IMR-90 (cell line): ENCODE measurements around the gene GNG12. TPM values are rescaled to one million over a fixed set of nuclear protein-coding genes. Genes with fewer than 3 reads are reported as not detected.
"Not testable (repeated sequence)": the region's sequence is repeated elsewhere in the genome, so short reads cannot be mapped to it uniquely, and the experiment has no call there.

Experiments
- ATAC-seq: fragments of 200-7000 bp; cut with Tn5 transposase; 2 replicates; pipeline ENCODE4 v1.9.1; 2020; ENCODE audit warnings: low read depth, mild to moderate bottlenecking, moderate library complexity
- BruUV-seq: library from RNA; stranded (reverse); fragments of 400-500 nt; replicated peaks from 2 replicates; lab custom pipeline; 2021; lab: Mats Ljungman, UMichigan
- CTCF ChIA-PET: fragments of 300-600 bp; formaldehyde crosslinking; extraction: SDS; loops from one replicate; lab custom pipeline; 2021; ENCODE audit warnings: antibody characterized with exemption; lab: Yijun Ruan, JAX
- POLR2A ChIA-PET: fragments of 300-600 bp; sonication (Branson Sonifier 250); formaldehyde crosslinking; loops from one replicate; lab custom pipeline; 2022; ENCODE audit warnings: antibody characterized with exemption; ENCODE audit not compliant: unreplicated experiment; lab: Charles Lee
- DNase-seq: peaks from one replicate; pipeline ENCODE4 v3.0.0; 2013
- H2AFZ ChIP-seq: replicated peaks from 2 replicates; pipeline ENCODE3; 2013; ENCODE audit warnings: low read length, mild to moderate bottlenecking; ENCODE audit not compliant: poor library complexity
- H2AK5ac ChIP-seq: 2 replicates; pipeline ENCODE4 v1.6.1; 2013; ENCODE audit warnings: low read depth, low read length, inconsistent platforms
- H2AK9ac ChIP-seq: replicated peaks from 2 replicates; pipeline ENCODE3; 2013; ENCODE audit warnings: mild to moderate bottlenecking, low read depth, low read length, moderate library complexity; ENCODE audit not compliant: poor library complexity
- H2BK120ac ChIP-seq: 2 replicates; pipeline ENCODE4 v1.6.1; 2013; ENCODE audit warnings: low read depth, low read length, inconsistent platforms
- H2BK15ac ChIP-seq: 3 replicates; pipeline ENCODE4 v1.6.1; 2013; ENCODE audit warnings: low read depth, low read length, inconsistent platforms
- H2BK20ac ChIP-seq: 2 replicates; pipeline ENCODE4 v1.6.1; 2013; ENCODE audit warnings: low read depth, mild to moderate bottlenecking, inconsistent platforms, low read length, moderate library complexity
- H2BK5ac ChIP-seq: 2 replicates; pipeline ENCODE4 v1.6.1; 2013; ENCODE audit warnings: mild to moderate bottlenecking, low read depth, low read length, inconsistent platforms; ENCODE audit not compliant: poor library complexity, severe bottlenecking
- H3K14ac ChIP-seq: replicated peaks from 2 replicates; pipeline ENCODE4 v1.6.1; 2013; ENCODE audit warnings: low read depth, low read length, inconsistent platforms
- H3K18ac ChIP-seq: 2 replicates; pipeline ENCODE4 v1.6.1; 2013; ENCODE audit warnings: low read depth, low read length, control low read depth
- H3K23ac ChIP-seq: 2 replicates; pipeline ENCODE4 v1.6.1; 2013; ENCODE audit warnings: low read depth, low read length, inconsistent platforms
- H3K27ac ChIP-seq: 2 replicates; pipeline ENCODE4 v1.5.1; 2013; ENCODE audit warnings: mild to moderate bottlenecking, control low read depth, low read length; ENCODE audit not compliant: insufficient read depth
- H3K27me3 ChIP-seq: 2 replicates; pipeline ENCODE4 v1.6.1; 2013; ENCODE audit warnings: low read length; ENCODE audit not compliant: control insufficient read depth, insufficient read depth
- H3K36me3 ChIP-seq: 2 replicates; pipeline ENCODE4 v1.6.1; 2013; ENCODE audit warnings: low read length, mixed read lengths; ENCODE audit not compliant: control insufficient read depth, insufficient read depth
- H3K4ac ChIP-seq: 2 replicates; pipeline ENCODE4 v1.6.1; 2013; ENCODE audit warnings: low read depth, low read length, inconsistent platforms
- H3K4me1 ChIP-seq: 2 replicates; pipeline ENCODE4 v1.6.1; 2013; ENCODE audit warnings: low read length, mixed read lengths; ENCODE audit not compliant: control insufficient read depth, insufficient read depth
- H3K4me2 ChIP-seq: 2 replicates; pipeline ENCODE4 v1.6.1; 2013; ENCODE audit warnings: low read depth, mild to moderate bottlenecking, control low read depth, low read length, moderate library complexity
- H3K4me3 ChIP-seq: 2 replicates; pipeline ENCODE4 v1.5.1; 2013; ENCODE audit warnings: low read depth, mild to moderate bottlenecking, control low read depth, low read length, moderate library complexity; ENCODE audit not compliant: insufficient read depth
- H3K56ac ChIP-seq: 2 replicates; pipeline ENCODE4 v1.6.1; 2013; ENCODE audit warnings: low read length, inconsistent platforms; ENCODE audit not compliant: insufficient read depth; ENCODE audit errors: extremely low read depth
- H3K79me1 ChIP-seq, 2 experiments: 2 replicates each; pipeline ENCODE4 v1.6.1; 2013; ENCODE audit warnings: low read length in 2 of 2, inconsistent platforms in 1 of 2, low read depth in 1 of 2
- H3K9ac ChIP-seq: 2 replicates; pipeline ENCODE4 v1.6.1; 2013; ENCODE audit warnings: low read depth, low read length, control low read depth
- H3K9me1 ChIP-seq: 2 replicates; pipeline ENCODE4 v1.6.1; 2013; ENCODE audit warnings: low read length, inconsistent platforms; ENCODE audit not compliant: insufficient read depth
- H3K9me3 ChIP-seq: 2 replicates; pipeline ENCODE4 v1.6.1; 2013; ENCODE audit warnings: low read length; ENCODE audit not compliant: control insufficient read depth, insufficient read depth
- H4K20me1 ChIP-seq: 2 replicates; pipeline ENCODE4 v1.6.1; 2013; ENCODE audit warnings: low read length, inconsistent platforms; ENCODE audit not compliant: insufficient read depth
- H4K5ac ChIP-seq: 2 replicates; pipeline ENCODE4 v1.6.1; 2013; ENCODE audit warnings: mild to moderate bottlenecking, low read depth, low read length, control low read depth
- H4K8ac ChIP-seq, 2 experiments: 2 replicates each; pipeline ENCODE4 v1.6.1; 2013; ENCODE audit warnings: low read depth in 2 of 2, low read length in 2 of 2, control low read depth in 1 of 2, inconsistent platforms in 1 of 2
- H4K91ac ChIP-seq: 2 replicates; pipeline ENCODE4 v1.6.1; 2013; ENCODE audit warnings: low read depth, low read length, inconsistent platforms; ENCODE audit not compliant: insufficient read depth
- WGBS, 2 experiments: methylation state at CpG; one replicate each; pipeline versions ENCODE4 v1.1.5 to v1.1.7; 2013; ENCODE audit warnings: missing lambda C conversion rate in 2 of 2; ENCODE audit not compliant: insufficient read length in 1 of 2; ENCODE audit errors: extremely low coverage in 2 of 2; 5-methylcytosine and 5-hydroxymethylcytosine counted together
- dilution Hi-C: fragments of 300-500 bp; cut with HindIII; formaldehyde crosslinking; loops from one replicate; pipeline ENCODE4 v1.14.3; 2018; ENCODE audit warnings: low sequenced_read_pairs; ENCODE audit not compliant: unreplicated experiment
- in situ Hi-C: fragments of 300-500 bp; cut with MboI; formaldehyde crosslinking; loops from 3 replicates; pipeline ENCODE4 v1.14.3; 2019; ENCODE audit warnings: low sequenced_read_pairs, inconsistent platforms, mixed read lengths
- intact Hi-C: fragments of 100-400 bp; cut with micrococcal nuclease; formaldehyde crosslinking; loops from 2 replicates; pipeline ENCODE4 v1.10.0; 2022
- polyA plus RNA-seq, 3 experiments: library from polyadenylated mRNA; depleted of rRNA; stranded (reverse); fragments of >200 nt; gene quantifications; 2 replicates each; pipeline ENCODE4 v1.2.3, GENCODE V29; 2012; ENCODE audit warnings: low replicate concordance in 1 of 3
- total RNA-seq: library from RNA; depleted of rRNA; stranded (reverse); fragments of >200 nt; gene quantifications from 2 replicates; pipeline ENCODE4 v1.2.3, GENCODE V29; 2012

Gene GNG12
- total and polyA plus RNA-seq, 2 of the 4 experiments (the other 2 are of a cell fraction): 92.3 to 132 TPM

DNA sequence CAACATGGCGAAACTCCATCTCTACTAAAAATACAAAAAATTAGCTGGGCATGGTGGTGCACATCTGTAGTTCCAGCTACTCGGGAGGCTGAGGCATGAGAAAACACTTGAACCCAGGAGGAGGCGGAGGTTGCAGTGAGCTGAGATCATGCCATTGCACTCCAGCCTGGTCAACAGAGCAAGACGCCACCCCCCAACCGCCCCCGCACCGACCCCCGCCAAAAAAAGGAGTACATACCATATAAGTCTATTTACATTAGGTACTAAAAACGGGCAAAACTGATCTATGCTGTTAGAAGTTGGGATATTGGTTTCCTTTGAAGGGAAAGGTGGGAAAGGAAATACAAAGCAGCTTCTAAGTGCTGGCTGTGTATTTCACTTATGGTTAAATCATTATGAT, 103.0 kb downstream of the GNG12 start:
- in situ Hi-C loops, H4K5ac ChIP-seq, H2BK5ac ChIP-seq, H2AK9ac ChIP-seq, POLR2A ChIA-PET, BruUV-seq, H3K56ac ChIP-seq, H3K4me1 ChIP-seq, H4K91ac ChIP-seq, CTCF ChIA-PET, H3K4ac ChIP-seq, H3K9ac ChIP-seq, H3K4me3 ChIP-seq, H3K23ac ChIP-seq, DNase-seq, H2AK5ac ChIP-seq, H4K20me1 ChIP-seq, dilution Hi-C loops, H3K27me3 ChIP-seq, H2BK20ac ChIP-seq, H3K36me3 ChIP-seq, H3K18ac ChIP-seq, intact Hi-C loops, H4K8ac ChIP-seq, H3K27ac ChIP-seq, H3K14ac ChIP-seq, H2BK15ac ChIP-seq, H3K4me2 ChIP-seq, ATAC-seq, H2BK120ac ChIP-seq, H3K9me3 ChIP-seq, H2AFZ ChIP-seq: not testable (repeated sequence)
- Histone ChIP-seq H3K79me1 (peaks cover 36 to 77% of the 10 kb centered on the region in 2 experiments), H3K9me1 (peaks cover 20% of the 10 kb centered on the region)
- WGBS, 2 experiments: 100% methylated on average over 2 of the region's 9 CpGs; no CpG with 5 or more reads in 1 of the 2 experiments
